Brain microvascular endothelial cell (primary cell): Measurements from ENCODE around the gene ATP10D.

Experiments used
- DNase-seq: peaks from one replicate; pipeline ENCODE4 v3.0.0-alpha.2; 2020
- H3K27ac ChIP-seq: fragments of 250-450 bp; sonication (Bioruptor Pico); 2 replicates; pipeline ENCODE4 v1.5.1; 2020; ENCODE audit warnings: mild to moderate bottlenecking, moderate library complexity
- H3K27me3 ChIP-seq: fragments of 250-450 bp; sonication (Bioruptor Pico); replicated peaks from 2 replicates; pipeline ENCODE4 v1.5.1; 2020; ENCODE audit warnings: mild to moderate bottlenecking
- H3K36me3 ChIP-seq: fragments of 250-450 bp; sonication (Bioruptor Pico); replicated peaks from 2 replicates; pipeline ENCODE4 v1.5.1; 2020; ENCODE audit warnings: mild to moderate bottlenecking
- H3K4me3 ChIP-seq: 2 replicates; pipeline ENCODE4 v1.5.1; 2011; ENCODE audit warnings: low read depth, mild to moderate bottlenecking, control low read depth, low read length, moderate library complexity
- CTCF ChIP-seq: IDR thresholded peaks from 2 replicates; pipeline ENCODE4 v1.5.1; 2011; ENCODE audit warnings: low read depth, mild to moderate bottlenecking, moderate library complexity, low read length, control low read depth, inconsistent platforms; ENCODE audit errors: missing control alignments
- in situ Hi-C: cut with HindIII; loops from 2 replicates; pipeline ENCODE4 v1.10.0; 2017; ENCODE audit warnings: low sequenced_read_pairs, low pct_ligation_motif_present

ATP10D gene

GRCh38 chr4:47471064-47471463 lies 14.0 kb upstream of the ATP10D start:
- Histone ChIP-seq H3K4me3 (no peak overlapping the region), H3K36me3 (no peaks in the 10 kb centered on the region), H3K27me3 (no peaks in the 10 kb centered on the region), H3K27ac (no peak overlapping the region)
- in situ Hi-C loops: no loop called here
- no peak for DNase-seq
- peak; percentile 6 for TF ChIP-seq CTCF

GRCh38 chr4:47471591-47471990 lies 13.5 kb upstream of the ATP10D start:
- in situ Hi-C loops: no loop called here
- Histone ChIP-seq H3K27ac (no peak overlapping the region), H3K27me3 (no peaks in the 10 kb centered on the region), H3K4me3 (no peak overlapping the region), H3K36me3 (no peaks in the 10 kb centered on the region)
- no peak for TF ChIP-seq CTCF
- no peak for DNase-seq

- in situ Hi-C loops: no loop called here
Observed at GRCh38 chr4:47473141-47473750, 11.8 kb upstream of the ATP10D start.

GRCh38 chr4:47474799-47475198 lies 10.3 kb upstream of the ATP10D start:
- Histone ChIP-seq H3K36me3 (no peaks in the 10 kb centered on the region), H3K27me3 (no peaks in the 10 kb centered on the region), H3K27ac (no peak overlapping the region), H3K4me3 (no peak overlapping the region)
- in situ Hi-C loops: no loop called here
- no peak for DNase-seq
- no peak for TF ChIP-seq CTCF

More at GRCh38 chr4:47473141-47473750, 11.8 kb upstream of the ATP10D start:
- no peak overlapping the region for H3K27ac ChIP-seq
- H3K4me3 ChIP-seq: no peak overlapping the region
- DNase-seq: no peak
- TF ChIP-seq CTCF: no peak
- no peaks in the 10 kb centered on the region for H3K27me3 ChIP-seq
- no peaks in the 10 kb centered on the region for H3K36me3 ChIP-seq

- H3K36me3 ChIP-seq: no peaks in the 10 kb centered on the region
- TF ChIP-seq CTCF: no peak
- H3K27ac ChIP-seq: no peak overlapping the region
- no peak for DNase-seq
- H3K27me3 ChIP-seq: no peaks in the 10 kb centered on the region
- no peak overlapping the region for H3K4me3 ChIP-seq
- in situ Hi-C loops: no loop called here
Observed at GRCh38 chr4:47475411-47475810, 9.7 kb upstream of the ATP10D start.

GRCh38 chr4:47478804-47479203 lies 6.3 kb upstream of the ATP10D start:
- TF ChIP-seq CTCF: no peak
- Histone ChIP-seq H3K27me3 (no peaks in the 10 kb centered on the region), H3K4me3 (no peak overlapping the region), H3K27ac (no peak overlapping the region), H3K36me3 (no peaks in the 10 kb centered on the region)
- in situ Hi-C loops: no loop called here
- DNase-seq: no peak
